Liver (tissue), 9 donors: ENCODE data around the gene RTEL1. TPM values are rescaled to one million over a fixed set of nuclear protein-coding genes. Genes with fewer than 3 reads are reported as not detected.

Source experiments
- DNase-seq: peaks from one replicate; pipeline ENCODE4 v3.0.0-alpha.2; 2017; ENCODE audit warnings: low spot score
- H3K27ac ChIP-seq, 2 donors: one replicate each; pipeline ENCODE4 v1.7.0; 2013; ENCODE audit warnings: inconsistent platforms in 2 of 2, low read length in 2 of 2, control low read depth in 1 of 2, low read depth in 1 of 2, mild to moderate bottlenecking in 1 of 2
- H3K27me3 ChIP-seq, 4 donors: one replicate each; pipeline versions ENCODE4 v1.6.1 to v1.7.0; 2013; ENCODE audit warnings: low read length in 3 of 4, inconsistent platforms in 1 of 4, mild to moderate bottlenecking in 1 of 4, moderate library complexity in 1 of 4; ENCODE audit not compliant: control insufficient read depth in 4 of 4, insufficient read depth in 4 of 4
- H3K36me3 ChIP-seq, 4 donors: one replicate each; pipeline versions ENCODE4 v1.6.1 to v1.7.0; 2013; ENCODE audit warnings: low read length in 3 of 4, mild to moderate bottlenecking in 3 of 4, low read depth in 1 of 4, moderate library complexity in 1 of 4; ENCODE audit not compliant: control insufficient read depth in 4 of 4, insufficient read depth in 3 of 4
- H3K4me1 ChIP-seq, 4 donors: one replicate each; pipeline versions ENCODE4 v1.6.1 to v1.7.0; 2013; ENCODE audit warnings: low read length in 3 of 4, mild to moderate bottlenecking in 3 of 4, moderate library complexity in 1 of 4; ENCODE audit not compliant: control insufficient read depth in 4 of 4, insufficient read depth in 4 of 4
- H3K4me3 ChIP-seq, 3 donors: one replicate each; pipeline versions ENCODE4 v1.6.1 to v1.7.0; 2013; ENCODE audit warnings: low read length in 3 of 3, control low read depth in 1 of 3, low read depth in 1 of 3, mild to moderate bottlenecking in 1 of 3
- H3K9ac ChIP-seq, 2 donors: one replicate each; pipeline ENCODE4 v1.7.0; 2013; ENCODE audit warnings: low read length in 2 of 2, mild to moderate bottlenecking in 2 of 2, moderate library complexity in 2 of 2, control low read depth in 1 of 2, low read depth in 1 of 2
- H3K9me3 ChIP-seq, 4 donors: one replicate each; pipeline versions ENCODE4 v1.6.1 to v1.7.0; 2013; ENCODE audit warnings: low read length in 3 of 4; ENCODE audit not compliant: control insufficient read depth in 4 of 4
- EGR1 ChIP-seq, 2 donors: IDR thresholded peaks; 2 replicates each; pipeline ENCODE4 v1.6.1; 2016 to 2018; ENCODE audit warnings: antibody characterized with exemption in 2 of 2, low read depth in 2 of 2
- FOXA1 ChIP-seq: IDR thresholded peaks from 2 replicates; pipeline ENCODE4 v1.6.1; 2016; ENCODE audit warnings: antibody characterized with exemption
- FOXA2 ChIP-seq: IDR thresholded peaks from 2 replicates; pipeline ENCODE4 v1.6.1; 2016; ENCODE audit warnings: antibody characterized with exemption
- GABPA ChIP-seq, 2 donors: IDR thresholded peaks in 1 of 2; conservative IDR thresholded peaks in 1 of 2; 2 replicates each; pipeline ENCODE4 v1.6.1; 2016; ENCODE audit warnings: antibody characterized with exemption in 2 of 2, mild to moderate bottlenecking in 1 of 2, moderate library complexity in 1 of 2
- HNF4A ChIP-seq, 2 donors: conservative IDR thresholded peaks; 2 replicates each; pipeline ENCODE4 v1.6.1; 2016; ENCODE audit warnings: antibody characterized with exemption in 2 of 2, mild to moderate bottlenecking in 2 of 2
- HNF4G ChIP-seq: IDR thresholded peaks from 2 replicates; pipeline ENCODE4 v1.6.1; 2016; ENCODE audit warnings: antibody characterized with exemption
- JUND ChIP-seq, 2 donors: IDR thresholded peaks; 2 replicates each; pipeline ENCODE4 v1.6.1; 2016; ENCODE audit warnings: antibody characterized with exemption in 2 of 2
- MAX ChIP-seq: IDR thresholded peaks from 2 replicates; pipeline ENCODE4 v1.6.1; 2016; ENCODE audit warnings: antibody characterized with exemption
- NR2F2 ChIP-seq: IDR thresholded peaks from 2 replicates; pipeline ENCODE4 v1.6.1; 2016; ENCODE audit warnings: antibody characterized with exemption
- RAD21 ChIP-seq, 2 donors: IDR thresholded peaks; 2 replicates each; pipeline ENCODE4 v1.6.1; 2016; ENCODE audit warnings: antibody characterized with exemption in 2 of 2, mild to moderate bottlenecking in 2 of 2
- REST ChIP-seq: IDR thresholded peaks from 2 replicates; pipeline ENCODE4 v1.6.1; 2016; ENCODE audit warnings: antibody characterized with exemption, mild to moderate bottlenecking
- SP1 ChIP-seq: IDR thresholded peaks from 2 replicates; pipeline ENCODE4 v1.6.1; 2018; ENCODE audit warnings: antibody characterized with exemption, mild to moderate bottlenecking
- TAF1 ChIP-seq: conservative IDR thresholded peaks from 2 replicates; pipeline ENCODE4 v1.6.1; 2016; ENCODE audit warnings: antibody characterized with exemption, mild to moderate bottlenecking
- YY1 ChIP-seq: IDR thresholded peaks from 2 replicates; pipeline ENCODE4 v1.6.1; 2016; ENCODE audit warnings: antibody characterized with exemption, mild to moderate bottlenecking
- ZBTB33 ChIP-seq: IDR thresholded peaks from 2 replicates; pipeline ENCODE4 v1.6.1; 2016; ENCODE audit warnings: antibody characterized with exemption
- WGBS: extraction: QIAGEN DNeasy Blood & Tissue Kit; methylation state at CpG from one replicate; pipeline ENCODE4 v1.1.7; 2013; 5-methylcytosine and 5-hydroxymethylcytosine counted together
- polyA plus RNA-seq, 2 donors: library from polyadenylated mRNA; stranded (reverse) in 1 of 2; unstranded in 1 of 2; fragments of 200-250 nt in 1 of 2; fragments of >200 nt in 1 of 2; fragmentation: Nextera tagmentation in 1 of 2; extraction: Ambion mirVana in 1 of 2; gene quantifications; one replicate each; pipeline versions ENCODE4 v1.2.1 to v1.2.3, GENCODE V29; 2013 to 2015
- total RNA-seq, 2 donors: library from RNA; depleted of rRNA; stranded (reverse); fragments of >200 nt; gene quantifications; one replicate each; pipeline ENCODE4 v1.2.3, GENCODE V29; 2014
- TF ChIP-seq, protein P1 (sequence below): IDR thresholded peaks from 2 replicates; pipeline ENCODE4 v1.6.1; 2016; ENCODE audit warnings: antibody characterized with exemption
- TF ChIP-seq, protein P2 (sequence below): fragments of 150-350 bp; IDR thresholded peaks from 2 replicates; pipeline ENCODE4 v1.5.1; 2017; ENCODE audit warnings: improper control_type of control experiment, low read depth, low read length; ENCODE audit not compliant: missing input control
- donor health status: healthy.
- donor health status: healthy.
- donor health status: healthy.
- donor health status: healthy.
- donor health status: healthy.

RTEL1 gene
- total and polyA plus RNA-seq, 4 donors: 3.7 to 16.9 (median 7.4) TPM

DNA sequence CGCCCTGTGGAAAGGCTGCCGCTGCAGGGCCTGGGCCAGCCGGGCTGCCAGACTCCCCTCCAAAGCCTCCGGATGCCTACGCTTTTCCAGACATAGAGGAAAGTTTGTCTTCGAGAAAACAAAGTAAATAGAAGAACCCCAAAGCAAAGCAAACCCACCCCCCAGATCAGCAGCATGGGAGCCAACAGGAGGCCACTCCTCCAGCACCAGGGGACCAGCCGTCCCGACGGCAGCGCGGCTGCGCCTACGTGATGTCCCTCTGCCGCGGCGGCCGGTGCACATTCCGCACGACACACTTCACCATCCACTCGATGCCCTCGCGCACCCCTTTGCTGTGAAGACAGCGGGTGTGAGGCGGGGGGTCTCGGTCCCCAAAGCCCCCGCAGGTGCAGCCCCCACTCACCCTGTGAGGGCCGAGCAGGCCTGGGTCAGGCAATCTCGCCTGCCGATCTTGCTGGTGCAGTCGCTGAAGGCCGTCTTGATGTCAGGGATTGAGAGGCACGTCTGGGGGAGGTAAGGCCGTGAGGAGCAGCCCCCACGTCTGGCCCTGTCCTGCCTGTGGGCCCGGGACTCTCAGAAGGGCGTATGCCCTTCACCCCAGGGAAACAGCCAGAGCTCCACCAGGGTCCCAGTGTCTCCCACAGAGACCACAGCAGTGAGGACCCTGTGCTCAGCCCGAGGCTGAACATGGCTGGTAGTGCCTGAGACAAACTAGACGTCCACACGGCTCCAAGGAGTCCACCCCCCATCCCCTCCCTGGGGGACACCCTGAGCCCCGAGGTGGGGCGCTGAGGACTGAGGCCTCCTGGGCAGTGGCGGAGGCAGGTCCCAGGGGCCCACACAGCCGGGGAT is 42.3 kb downstream of the RTEL1 start:
- Histone ChIP-seq H3K4me1 (peaks cover 7 to 20% (median 13%) of the 10 kb centered on the region in 4 donors), H3K27ac (no peak overlapping the region)
- DNase-seq: no peak

More for the DNA sequence above, 42.3 kb downstream of the RTEL1 start:
- H3K4me3 ChIP-seq: no peak overlapping the region
- no peaks in the 10 kb centered on the region for H3K27me3 ChIP-seq
- H3K9me3 ChIP-seq: no peaks in the 10 kb centered on the region
- TF ChIP-seq, protein P1, sequence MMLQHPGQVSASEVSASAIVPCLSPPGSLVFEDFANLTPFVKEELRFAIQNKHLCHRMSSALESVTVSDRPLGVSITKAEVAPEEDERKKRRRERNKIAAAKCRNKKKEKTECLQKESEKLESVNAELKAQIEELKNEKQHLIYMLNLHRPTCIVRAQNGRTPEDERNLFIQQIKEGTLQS: no peak
- no peak for TF ChIP-seq RAD21 (IDR thresholded peaks at IDR 0.05)
- no peak for TF ChIP-seq REST
- no peak for TF ChIP-seq FOXA1
- no peak for TF ChIP-seq SP1
- TF ChIP-seq, protein P2, sequence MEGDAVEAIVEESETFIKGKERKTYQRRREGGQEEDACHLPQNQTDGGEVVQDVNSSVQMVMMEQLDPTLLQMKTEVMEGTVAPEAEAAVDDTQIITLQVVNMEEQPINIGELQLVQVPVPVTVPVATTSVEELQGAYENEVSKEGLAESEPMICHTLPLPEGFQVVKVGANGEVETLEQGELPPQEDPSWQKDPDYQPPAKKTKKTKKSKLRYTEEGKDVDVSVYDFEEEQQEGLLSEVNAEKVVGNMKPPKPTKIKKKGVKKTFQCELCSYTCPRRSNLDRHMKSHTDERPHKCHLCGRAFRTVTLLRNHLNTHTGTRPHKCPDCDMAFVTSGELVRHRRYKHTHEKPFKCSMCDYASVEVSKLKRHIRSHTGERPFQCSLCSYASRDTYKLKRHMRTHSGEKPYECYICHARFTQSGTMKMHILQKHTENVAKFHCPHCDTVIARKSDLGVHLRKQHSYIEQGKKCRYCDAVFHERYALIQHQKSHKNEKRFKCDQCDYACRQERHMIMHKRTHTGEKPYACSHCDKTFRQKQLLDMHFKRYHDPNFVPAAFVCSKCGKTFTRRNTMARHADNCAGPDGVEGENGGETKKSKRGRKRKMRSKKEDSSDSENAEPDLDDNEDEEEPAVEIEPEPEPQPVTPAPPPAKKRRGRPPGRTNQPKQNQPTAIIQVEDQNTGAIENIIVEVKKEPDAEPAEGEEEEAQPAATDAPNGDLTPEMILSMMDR: no peak
- no peak for TF ChIP-seq NR2F2
- TF ChIP-seq TAF1: no peak
- no peak for TF ChIP-seq HNF4G
- no peak for TF ChIP-seq ZBTB33
- TF ChIP-seq JUND (IDR thresholded peaks at IDR 0.05): no peak
- no peak for TF ChIP-seq HNF4A (conservative IDR thresholded peaks at IDR 0.05)
- no peak for TF ChIP-seq MAX
- TF ChIP-seq FOXA2: no peak
- no peak for TF ChIP-seq YY1
- TF ChIP-seq GABPA (IDR thresholded peaks at IDR 0.05 in 1 of 2, conservative IDR thresholded peaks at IDR 0.05 in 1 of 2): no peak
- TF ChIP-seq EGR1 (IDR thresholded peaks at IDR 0.05; ENCODE audit: low read depth in 2 of 2): no peak
- no peak overlapping the region for H3K9ac ChIP-seq
- peaks cover 0 to 22% (median 1%) of the 10 kb centered on the region in 4 donors for H3K36me3 ChIP-seq
- WGBS: 95% methylated on average over 43 of the region's 43 CpGs
